NCI-H187 (cell line): ENCODE data around the gene TDRD12.
"Not testable (repeated sequence)": the region's sequence is repeated elsewhere in the genome, so short reads cannot be mapped to it uniquely, and the experiment has no call there.

ENCODE experiments used
- DNase-seq, 2 experiments: peaks; one replicate each; lab custom pipeline; 2025; lab: John Stamatoyannopoulos, UW

Gene TDRD12

GRCh38 chr19:32746631-32747196, 27.1 kb downstream of the TDRD12 start:
- DNase-seq: not testable (repeated sequence)

- DNase-seq: no peak
Observed at GRCh38 chr19:32748497-32748896, 28.9 kb downstream of the TDRD12 start.

- DNase-seq: no peak
Observed at GRCh38 chr19:32748948-32749347, 29.4 kb downstream of the TDRD12 start.

- DNase-seq: no peak
Observed at GRCh38 chr19:32749361-32749760, 29.8 kb downstream of the TDRD12 start.

- no peak for DNase-seq
Observed at GRCh38 chr19:32750441-32751055, 31.0 kb downstream of the TDRD12 start.

GRCh38 chr19:32751066-32751465, 31.5 kb downstream of the TDRD12 start:
- no peak for DNase-seq

GRCh38 chr19:32757189-32757588, 37.6 kb downstream of the TDRD12 start:
- DNase-seq: no peak

GRCh38 chr19:32765365-32765764, 45.8 kb downstream of the TDRD12 start:
- DNase-seq: not testable (repeated sequence)

GRCh38 chr19:32767951-32768679, 48.5 kb downstream of the TDRD12 start:
- DNase-seq: peak in 1 of 2 experiments; percentile 26

GRCh38 chr19:32771596-32771995, 52.0 kb downstream of the TDRD12 start:
- no peak for DNase-seq

- no peak for DNase-seq
Observed at GRCh38 chr19:32773126-32773525, 53.6 kb downstream of the TDRD12 start.

GRCh38 chr19:32779082-32779481, 59.5 kb downstream of the TDRD12 start:
- no peak for DNase-seq

- no peak for DNase-seq
Observed at GRCh38 chr19:32781280-32781679, 61.7 kb downstream of the TDRD12 start.

GRCh38 chr19:32782089-32782488, 62.5 kb downstream of the TDRD12 start:
- not testable (repeated sequence) for DNase-seq

- DNase-seq: peak in 1 of 2 experiments; percentile 9
Observed at GRCh38 chr19:32787161-32787813, 67.7 kb downstream of the TDRD12 start.

GRCh38 chr19:32787895-32788294, 68.3 kb downstream of the TDRD12 start:
- not testable (repeated sequence) for DNase-seq

GRCh38 chr19:32789429-32789828, 69.9 kb downstream of the TDRD12 start:
- no peak for DNase-seq

GRCh38 chr19:32798201-32798600, 78.6 kb downstream of the TDRD12 start:
- DNase-seq: peak; percentile 25 to 41

- no peak for DNase-seq
Observed at GRCh38 chr19:32800191-32800590, 80.6 kb downstream of the TDRD12 start.

- no peak for DNase-seq
Observed at GRCh38 chr19:32800754-32801153, 81.2 kb downstream of the TDRD12 start.

- DNase-seq: no peak
Observed at GRCh38 chr19:32802840-32803239, 83.3 kb downstream of the TDRD12 start.

GRCh38 chr19:32808236-32808635, 88.7 kb downstream of the TDRD12 start:
- no peak for DNase-seq

- DNase-seq: no peak
Observed at GRCh38 chr19:32809254-32809653, 89.7 kb downstream of the TDRD12 start.
